GM12891 (cell line): ENCODE measurements around the gene FOXL3.

Experiments
- DNase-seq: peaks from one replicate; pipeline ENCODE4 v3.0.0; 2011; ENCODE audit warnings: low spot score; ENCODE audit not compliant: insufficient read length
- FAIRE-seq: peaks from 2 replicates; lab custom pipeline; 2011; peaks lifted over from hg19 to GRCh38; lab: Jason Lieb, UNC
- PAX5 ChIP-seq: IDR thresholded peaks from 2 replicates; pipeline ENCODE4 v1.6.1; 2011; ENCODE audit warnings: low read length, moderate library complexity, mild to moderate bottlenecking; ENCODE audit not compliant: insufficient read depth, severe bottlenecking
- POLR2A ChIP-seq: IDR thresholded peaks from 2 replicates; pipeline ENCODE4 v1.6.1; 2011; ENCODE audit warnings: low read depth, low read length, control low read depth
- POLR2AphosphoS5 ChIP-seq: IDR thresholded peaks from 2 replicates; pipeline ENCODE4 v1.6.1; 2011; ENCODE audit warnings: low read depth, low read length, control low read depth
- POU2F2 ChIP-seq: IDR thresholded peaks from 2 replicates; pipeline ENCODE4 v1.6.1; 2011; ENCODE audit warnings: low read depth, mild to moderate bottlenecking, control low read depth, low read length, moderate library complexity
- SPI1 ChIP-seq: IDR thresholded peaks from 2 replicates; pipeline ENCODE4 v1.6.1; 2011; ENCODE audit warnings: low read depth, low read length, control low read depth
- TAF1 ChIP-seq: IDR thresholded peaks from 2 replicates; pipeline ENCODE4 v1.6.1; 2011; ENCODE audit warnings: low read depth, low read length, control low read depth

FOXL3 gene

GRCh38 chr7:309586-310228, 19.7 kb downstream of the FOXL3 start:
- DNase-seq: no peak
- TF ChIP-seq POLR2A (no peak), SPI1 (no peak), TAF1 (no peak), POU2F2 (no peak), POLR2AphosphoS5 (no peak), PAX5 (no peak)
- no peak for FAIRE-seq

GRCh38 chr7:311131-311680, 21.2 kb downstream of the FOXL3 start:
- FAIRE-seq (no peak), DNase-seq (no peak)
- no peak for TF ChIP-seq POLR2A
- TF ChIP-seq SPI1: no peak
- TF ChIP-seq TAF1: no peak
- no peak for TF ChIP-seq PAX5
- no peak for TF ChIP-seq POLR2AphosphoS5
- TF ChIP-seq POU2F2: no peak

- no peak for FAIRE-seq
- DNase-seq: no peak
- no peak for TF ChIP-seq POLR2AphosphoS5
- TF ChIP-seq POLR2A: no peak
- TF ChIP-seq SPI1: no peak
- TF ChIP-seq PAX5: no peak
- TF ChIP-seq POU2F2: no peak
- TF ChIP-seq TAF1: no peak
Measured at GRCh38 chr7:311796-312195, 21.8 kb downstream of the FOXL3 start.

- DNase-seq (no peak), FAIRE-seq (no peak)
- no peak for TF ChIP-seq POLR2AphosphoS5
- TF ChIP-seq POLR2A: no peak
- no peak for TF ChIP-seq SPI1
- TF ChIP-seq PAX5: no peak
- no peak for TF ChIP-seq POU2F2
Measured at GRCh38 chr7:312424-312823, 22.5 kb downstream of the FOXL3 start.

DNA sequence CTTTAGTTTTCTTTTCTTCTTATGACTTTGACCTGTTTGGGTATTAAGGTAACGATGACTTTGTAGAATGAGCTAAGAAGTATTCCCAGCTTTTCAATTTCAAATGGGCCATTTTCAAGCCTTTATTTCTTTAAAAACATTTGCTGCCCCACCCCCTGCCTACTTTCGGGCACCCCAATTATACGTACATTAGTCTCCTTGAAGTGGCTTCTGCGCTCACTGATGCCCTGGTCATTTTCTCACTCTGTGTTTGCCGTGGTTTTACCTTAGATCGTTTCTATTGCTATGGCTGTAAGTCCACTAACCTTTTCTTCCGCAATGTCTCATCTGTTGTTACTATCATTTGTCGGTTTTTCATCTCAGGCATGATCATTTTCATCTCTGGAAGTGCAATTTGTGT, 24.9 kb downstream of the FOXL3 start:
- TF ChIP-seq PAX5 (no peak), POLR2AphosphoS5 (no peak), POLR2A (no peak), TAF1 (no peak), POU2F2 (no peak), SPI1 (no peak)
- FAIRE-seq (no peak), DNase-seq (no peak)

DNA sequence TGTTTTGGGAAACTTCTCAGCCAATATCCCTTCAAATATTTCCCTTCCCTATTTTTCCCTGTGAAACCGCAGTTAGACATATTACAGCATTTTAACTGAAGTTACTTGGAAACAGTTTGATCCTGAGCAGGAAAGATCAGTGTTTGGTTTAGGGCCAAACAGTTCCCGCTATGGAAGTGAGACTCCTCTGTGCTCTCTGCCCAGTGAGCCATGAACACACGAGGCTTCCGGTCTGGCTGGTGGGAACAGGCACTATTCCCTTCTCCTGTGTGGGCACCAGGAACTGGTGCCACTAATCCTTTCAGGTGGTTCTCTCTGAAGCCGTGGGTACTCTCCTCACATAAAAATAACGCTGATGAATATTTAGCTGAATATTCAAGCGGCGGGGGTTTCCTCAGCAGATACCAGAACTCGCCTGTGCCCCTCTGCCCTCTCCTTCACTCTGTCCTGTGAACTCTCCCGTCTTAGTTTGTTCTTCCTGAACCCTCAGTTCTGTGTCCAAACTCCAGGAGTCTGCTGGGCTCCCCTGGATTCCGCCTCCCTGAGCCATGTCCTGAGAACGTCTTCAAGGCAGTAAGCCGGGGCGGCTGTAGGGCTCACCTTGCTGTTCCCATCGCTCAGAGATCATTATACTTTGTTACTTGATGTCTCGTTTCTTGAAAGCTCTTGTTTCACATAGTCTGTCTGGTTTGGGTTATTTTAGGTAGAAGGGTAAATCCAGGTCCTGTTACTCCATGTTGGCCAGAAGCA, 25.7 kb downstream of the FOXL3 start:
- DNase-seq (no peak), FAIRE-seq (no peak)
- TF ChIP-seq POU2F2: no peak
- TF ChIP-seq SPI1: no peak
- TF ChIP-seq TAF1: no peak
- TF ChIP-seq POLR2A: no peak
- no peak for TF ChIP-seq PAX5
- TF ChIP-seq POLR2AphosphoS5: no peak

DNA sequence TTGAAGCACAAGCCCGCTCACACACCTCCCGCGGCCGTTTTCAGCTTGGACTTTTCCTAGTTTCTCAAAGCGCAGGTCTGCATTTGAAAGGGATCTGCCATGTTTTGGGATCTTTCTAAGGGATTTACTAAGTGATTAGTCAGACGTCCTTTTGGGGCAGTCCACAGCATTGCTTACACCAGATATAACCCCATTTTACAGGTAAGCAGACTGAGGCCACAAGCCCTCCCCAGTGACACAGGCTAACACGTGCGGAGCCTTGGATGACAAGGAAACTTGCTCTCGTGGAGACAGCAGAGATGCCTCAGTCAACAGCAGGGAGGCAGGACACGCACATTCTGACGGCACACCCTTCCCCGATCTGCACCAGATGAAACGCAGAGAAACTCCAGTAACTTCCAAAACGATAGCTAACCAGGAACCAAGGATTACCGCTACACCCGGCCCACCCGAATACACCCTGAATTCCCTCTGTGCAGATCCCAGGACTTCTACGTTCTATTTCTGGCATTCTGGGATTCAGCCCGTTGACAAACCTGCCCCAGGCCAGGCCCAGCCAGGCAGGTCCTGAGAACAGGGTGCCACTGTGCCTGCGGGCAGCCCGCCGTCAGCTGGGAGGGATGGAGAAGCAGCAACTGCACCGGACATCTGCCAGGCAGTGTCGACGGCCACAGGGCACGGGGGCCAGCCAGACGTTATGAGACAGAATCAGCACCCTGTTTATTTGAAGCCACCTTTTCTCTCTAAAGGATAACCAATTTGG, 27.9 kb downstream of the FOXL3 start:
- DNase-seq: no peak
- TF ChIP-seq POU2F2: no peak
- TF ChIP-seq TAF1: no peak
- TF ChIP-seq SPI1: no peak
- TF ChIP-seq PAX5: no peak
- TF ChIP-seq POLR2A: no peak
- no peak for TF ChIP-seq POLR2AphosphoS5
- no peak for FAIRE-seq

DNA sequence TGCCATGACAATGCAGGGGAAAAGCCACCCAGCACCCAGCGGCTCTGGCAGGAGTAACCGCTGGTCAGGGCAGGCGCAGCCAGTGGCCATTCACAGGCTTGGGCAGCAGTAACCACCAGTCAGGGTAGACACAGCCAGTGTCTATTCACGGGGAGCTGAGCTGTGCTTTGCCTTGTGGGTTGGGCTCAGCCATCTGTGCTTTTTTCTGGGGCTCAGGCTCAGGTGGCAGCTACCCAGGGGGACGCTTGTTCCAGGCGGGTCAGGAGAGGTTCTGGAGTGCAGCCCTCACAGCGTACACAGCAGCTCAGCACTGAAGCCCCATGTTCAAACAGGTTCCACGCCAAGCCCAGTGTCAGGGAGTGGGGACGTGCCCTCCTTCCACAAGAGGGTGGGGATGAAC, 28.5 kb downstream of the FOXL3 start:
- TF ChIP-seq POLR2A: no peak
- TF ChIP-seq POLR2AphosphoS5: no peak
- TF ChIP-seq POU2F2: no peak
- no peak for TF ChIP-seq TAF1
- no peak for TF ChIP-seq SPI1
- no peak for TF ChIP-seq PAX5
- DNase-seq (no peak), FAIRE-seq (no peak)

DNA sequence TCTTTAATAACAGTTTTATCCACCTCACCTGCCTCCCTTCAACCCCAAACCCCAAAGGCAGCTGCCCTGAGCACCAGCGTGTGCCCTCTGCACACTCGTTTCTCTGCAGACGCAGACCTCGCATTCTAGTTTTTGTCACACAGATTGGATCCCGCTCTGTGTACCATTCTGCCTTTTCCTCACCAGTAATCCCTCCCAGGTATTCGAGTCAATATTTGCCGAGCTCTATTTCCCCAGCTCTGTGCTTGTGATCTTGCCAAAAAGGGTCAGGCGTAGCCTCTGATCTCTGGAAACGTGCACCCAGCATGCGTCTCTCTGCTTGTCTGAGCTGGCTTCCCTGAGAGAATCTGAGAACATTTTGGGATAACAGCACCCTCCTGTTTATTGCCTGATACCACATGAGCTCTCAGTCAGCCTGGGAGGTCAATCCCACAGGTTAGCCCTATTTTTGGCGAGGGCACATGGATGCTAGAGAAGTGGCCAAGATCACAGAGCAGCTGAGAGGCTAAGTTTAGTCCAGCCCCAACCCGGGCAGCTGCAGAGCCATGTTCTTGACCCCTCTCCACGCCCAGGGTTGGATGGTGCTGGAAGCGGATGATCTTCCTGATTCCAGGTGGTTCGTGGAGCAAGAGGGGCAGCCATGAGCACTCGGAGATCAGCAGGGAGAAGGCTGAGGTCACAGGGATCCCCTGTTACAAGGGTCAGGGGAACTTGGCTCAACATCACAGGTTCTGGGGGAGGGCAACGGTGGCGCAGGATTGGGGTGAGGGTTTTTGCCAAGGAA, 29.1 kb downstream of the FOXL3 start:
- FAIRE-seq (no peak), DNase-seq (no peak)
- TF ChIP-seq PAX5 (no peak), SPI1 (no peak), POLR2A (no peak), POU2F2 (no peak), TAF1 (no peak), POLR2AphosphoS5 (no peak)

- TF ChIP-seq TAF1 (no peak), PAX5 (no peak), POU2F2 (no peak), POLR2A (no peak), SPI1 (no peak), POLR2AphosphoS5 (no peak)
- FAIRE-seq (no peak), DNase-seq (no peak)
Measured at GRCh38 chr7:320297-320696, 30.3 kb downstream of the FOXL3 start.
